GM18907 (cell line): Measurements from ENCODE around the gene PRM1.

Experiments used
- ATAC-seq: cut with Tn5 transposase; IDR thresholded peaks from one replicate; pipeline ENCODE4 v1.9.1; 2021; ENCODE audit warnings: mild to moderate bottlenecking, moderate library complexity; ENCODE audit not compliant: unreplicated experiment

The PRM1 gene

DNA sequence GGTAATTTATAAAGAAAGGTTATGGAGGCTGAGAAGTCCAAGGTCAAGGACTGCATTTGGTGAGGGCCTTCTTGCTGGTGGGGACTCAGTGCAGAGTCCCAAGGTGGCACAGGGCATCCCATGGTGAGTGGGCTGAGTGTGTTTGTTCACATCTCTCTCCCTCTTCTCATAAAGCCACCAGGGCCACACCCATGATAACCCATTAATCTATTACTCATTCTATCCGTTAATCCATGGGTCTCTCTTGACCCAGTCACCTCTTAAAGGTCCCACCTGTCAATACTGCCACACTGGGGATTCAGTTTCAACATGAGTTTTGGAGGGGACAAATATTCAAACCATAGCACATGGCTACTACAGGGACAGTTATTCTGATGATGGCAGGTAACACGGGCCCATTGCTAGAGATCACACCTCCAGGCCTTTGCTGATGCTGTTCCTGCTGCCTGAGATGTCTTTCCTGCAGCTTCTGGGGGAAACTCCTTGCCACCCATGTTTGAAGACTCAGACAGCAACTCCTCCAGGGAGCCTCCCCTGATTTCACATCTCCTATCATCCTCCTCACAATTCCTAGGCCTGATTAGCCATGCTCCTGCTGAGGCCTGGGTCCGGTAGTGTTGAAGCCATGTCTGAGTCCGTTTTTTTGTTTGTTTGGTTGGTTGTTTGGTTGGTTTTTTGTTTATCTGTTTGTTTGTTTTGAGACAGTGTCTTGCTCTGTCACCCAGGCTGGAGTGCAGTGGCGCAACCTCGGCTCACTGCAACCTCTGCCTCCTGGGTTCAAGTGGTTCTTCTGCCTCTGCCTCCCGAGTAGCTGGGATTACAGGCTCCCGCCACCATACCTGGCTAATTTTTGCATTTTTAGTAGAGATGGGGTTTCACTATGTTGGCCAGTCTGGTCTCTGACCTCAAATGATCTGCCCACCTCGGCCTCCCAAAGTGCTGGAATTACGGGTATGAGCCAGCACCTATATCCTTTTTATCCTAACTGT is 41.2 kb downstream of the PRM1 start:
- ATAC-seq, result no peak

DNA sequence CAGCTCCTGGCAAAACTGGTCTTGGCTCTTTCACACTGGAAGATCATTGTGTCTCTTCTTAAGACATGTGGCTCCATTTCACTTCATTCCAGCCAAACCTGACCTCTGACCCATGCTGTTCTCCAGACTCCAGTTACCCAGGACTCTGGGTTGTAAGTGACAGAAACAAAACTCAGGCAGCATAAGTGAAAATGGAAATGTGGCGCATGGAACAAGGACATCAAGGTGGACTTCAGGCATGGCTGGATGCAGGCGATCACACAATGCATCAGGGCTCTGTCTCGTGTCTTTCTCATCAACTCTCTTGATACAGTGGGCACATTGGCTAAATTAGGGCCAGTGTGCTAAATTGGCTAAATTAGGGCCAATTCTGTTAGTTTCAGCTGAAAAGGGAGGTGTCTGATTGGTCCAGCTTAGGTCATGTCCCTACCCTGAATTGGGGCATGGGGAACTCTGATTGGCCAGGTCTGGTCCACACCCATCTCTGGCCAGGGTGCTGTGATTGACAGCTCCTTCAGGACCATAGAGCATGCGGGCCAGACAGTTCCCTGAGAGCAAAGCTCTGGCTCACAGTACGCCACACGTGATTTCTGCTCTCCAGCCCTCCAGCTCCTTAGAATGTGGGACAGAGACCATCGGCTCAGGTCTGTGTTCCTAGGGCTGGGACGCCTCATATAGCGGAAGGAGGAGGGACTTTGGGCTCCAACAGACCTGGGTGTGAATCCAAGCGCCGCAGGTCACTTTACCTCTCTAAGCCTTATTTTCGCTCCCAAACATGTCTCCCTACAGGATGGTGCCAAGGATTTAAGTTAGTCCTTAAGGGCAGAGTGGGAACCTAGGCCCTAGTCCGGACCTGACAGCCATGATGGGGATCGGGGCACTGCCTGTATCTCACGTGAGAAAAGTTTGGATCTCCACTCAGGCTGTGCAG is 42.6 kb downstream of the PRM1 start:
- no peak for ATAC-seq

DNA sequence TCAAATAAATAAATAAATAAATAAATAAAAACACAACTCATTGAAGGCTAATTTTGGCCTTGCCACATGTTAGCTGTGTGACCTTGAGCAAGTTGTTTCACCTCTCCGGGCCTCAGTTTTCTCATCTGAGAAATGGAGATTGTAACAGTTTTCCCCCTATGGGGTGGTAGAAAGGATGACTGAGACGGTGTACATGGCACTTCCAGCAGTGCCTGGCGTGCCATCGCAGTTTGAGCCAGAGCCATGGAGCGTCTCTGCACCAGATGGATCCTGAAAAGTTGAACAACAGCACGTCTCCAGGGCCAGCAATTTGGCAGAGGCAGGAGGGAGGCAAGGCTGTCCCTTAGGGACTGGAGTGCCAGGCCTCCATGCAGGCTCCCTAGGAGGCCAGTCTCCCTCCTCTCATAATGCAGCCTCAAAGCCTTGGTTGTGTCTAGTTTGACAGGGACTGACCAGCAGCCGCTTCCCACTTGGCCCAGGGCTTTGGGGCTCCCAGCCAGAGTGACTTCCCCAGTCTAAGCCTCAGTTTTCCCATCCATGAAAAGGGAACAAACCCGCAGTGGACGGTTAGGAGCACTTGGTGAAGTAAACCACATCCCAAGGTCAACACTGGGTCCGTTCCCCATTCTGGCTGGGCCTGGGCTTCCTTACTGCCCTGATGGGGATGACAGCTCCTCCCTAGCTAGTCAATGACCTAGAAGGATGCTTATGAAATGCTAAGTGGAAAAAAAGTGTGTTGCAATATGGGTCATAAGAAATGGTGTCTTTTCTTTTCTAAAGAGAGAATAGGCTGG is 44.5 kb downstream of the PRM1 start:
- no peak for ATAC-seq

DNA sequence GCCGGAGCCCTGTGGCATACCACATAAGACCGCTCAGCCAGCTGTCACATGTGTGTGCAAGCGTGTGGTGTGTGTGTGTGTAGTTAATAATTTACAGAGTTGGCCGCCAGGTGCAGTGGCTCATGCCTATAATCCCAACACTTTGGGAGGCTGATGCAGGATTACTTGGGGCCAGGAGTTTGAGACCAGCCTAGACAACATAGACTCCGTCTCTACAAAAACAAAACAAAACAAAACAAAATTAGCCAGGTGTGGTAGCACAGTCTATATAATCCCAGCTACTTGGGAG is 45.5 kb downstream of the PRM1 start:
- peak; percentile 31 for ATAC-seq

DNA sequence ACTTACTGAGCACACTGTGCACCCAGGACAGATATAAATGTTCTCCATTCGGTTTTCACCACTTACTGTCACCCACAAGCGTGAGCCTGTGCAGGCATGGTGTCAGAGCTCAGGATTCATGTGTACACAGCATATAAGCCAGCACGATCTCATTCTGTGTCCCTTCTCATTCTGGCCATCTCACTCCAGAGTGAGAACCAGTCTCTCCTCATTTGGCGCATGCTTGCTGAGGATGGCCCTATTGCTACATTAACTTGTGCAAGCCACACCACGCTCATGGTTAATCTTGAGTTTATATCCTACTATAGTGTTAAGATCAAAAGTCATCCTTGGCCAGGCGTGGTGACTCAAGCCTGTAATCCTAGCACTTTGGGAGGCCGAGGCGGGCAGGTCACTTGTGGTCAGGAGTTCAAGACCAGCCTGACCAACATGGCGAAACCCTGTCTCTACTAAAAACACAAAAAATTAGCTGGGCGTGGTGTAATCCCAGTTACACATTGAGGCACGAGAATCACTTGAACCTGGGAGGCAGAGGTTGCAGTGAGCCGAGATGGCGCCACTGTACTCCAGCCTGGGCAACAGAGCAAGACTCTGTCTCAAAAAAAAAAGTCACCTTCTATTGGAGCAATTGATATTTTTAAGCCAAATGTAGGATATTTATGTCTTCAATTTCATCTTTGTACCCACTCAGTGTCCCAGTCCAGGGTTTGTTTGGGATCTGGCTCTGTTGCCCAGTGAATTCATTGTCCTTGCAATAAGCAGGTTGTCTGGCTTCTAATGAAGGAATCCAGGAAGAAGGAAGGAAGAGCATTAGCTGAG is 46.0 kb downstream of the PRM1 start:
- ATAC-seq, result no peak

DNA sequence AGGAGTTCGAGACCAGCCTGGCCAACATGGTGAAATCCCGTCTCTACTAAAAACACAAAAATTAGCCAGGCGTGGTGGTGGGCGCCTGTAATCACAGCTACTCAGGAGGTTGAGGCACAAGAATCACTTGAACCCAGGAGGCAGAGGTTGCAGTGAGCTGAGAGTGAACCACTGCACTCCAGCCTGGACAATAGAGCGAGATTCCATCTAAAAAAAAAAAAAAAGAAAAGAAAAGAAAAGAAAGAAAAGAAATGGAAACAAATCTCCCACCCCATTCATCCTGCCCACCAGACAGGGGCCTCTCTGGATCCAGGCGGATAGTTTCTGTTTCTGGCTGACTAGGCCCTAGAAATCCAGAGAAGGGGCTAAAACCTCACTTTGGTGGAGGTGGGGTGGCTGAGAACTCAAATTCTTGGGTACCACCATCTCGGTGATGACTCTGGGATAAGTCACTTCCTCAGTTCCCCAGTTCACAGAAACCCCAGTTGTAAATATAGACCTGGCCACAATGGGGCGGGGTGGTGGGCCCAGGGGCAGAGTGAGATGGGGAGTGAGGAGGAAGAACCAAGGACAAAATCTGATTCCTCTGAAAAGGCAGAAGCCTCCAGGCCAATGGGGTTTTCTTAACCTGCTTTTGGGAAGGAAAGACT is 47.3 kb downstream of the PRM1 start:
- ATAC-seq, result no peak

DNA sequence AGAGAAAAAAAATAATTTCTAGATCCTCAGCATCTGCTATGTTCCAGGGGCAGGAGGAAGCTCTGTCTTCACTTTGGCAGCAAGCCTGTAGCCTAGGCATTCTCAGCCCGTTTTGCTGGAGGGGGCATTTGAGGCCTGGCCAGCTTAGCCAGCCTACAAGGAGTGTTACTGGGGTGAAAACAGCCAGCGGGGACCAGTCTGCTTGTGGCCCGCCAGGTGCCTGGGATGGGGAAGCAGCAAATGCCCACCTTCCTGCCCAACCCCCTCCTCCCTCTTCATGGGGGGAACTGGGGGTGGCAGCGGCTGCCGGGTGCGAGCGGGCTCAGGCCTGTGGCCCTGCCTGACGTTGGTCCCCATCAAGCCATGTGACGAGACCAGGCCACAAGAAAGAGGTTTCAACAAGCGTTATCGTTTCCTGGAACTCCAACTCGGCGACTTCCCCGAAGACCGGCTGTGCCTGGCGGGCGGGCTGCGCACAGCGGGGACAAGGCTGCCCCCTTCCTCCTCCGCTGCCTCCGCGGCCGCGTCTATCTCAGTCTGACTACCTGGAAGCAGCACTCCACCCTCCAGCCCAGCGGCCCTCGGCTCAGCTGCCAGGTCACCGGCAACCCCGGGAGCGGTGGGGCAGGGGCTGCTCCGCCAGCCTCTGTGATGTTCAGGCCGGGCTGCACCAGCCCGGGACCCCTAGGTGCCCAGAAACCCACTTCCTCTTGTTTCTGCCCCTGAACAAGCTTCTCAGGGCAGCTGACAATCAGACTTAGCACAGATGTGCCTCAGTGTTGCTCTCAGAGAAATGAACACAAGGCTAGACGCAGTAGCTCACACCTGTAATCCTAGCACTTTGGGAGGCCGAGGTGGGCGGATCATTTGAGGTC is 48.0 kb downstream of the PRM1 start:
- peak; percentile 54 for ATAC-seq

DNA sequence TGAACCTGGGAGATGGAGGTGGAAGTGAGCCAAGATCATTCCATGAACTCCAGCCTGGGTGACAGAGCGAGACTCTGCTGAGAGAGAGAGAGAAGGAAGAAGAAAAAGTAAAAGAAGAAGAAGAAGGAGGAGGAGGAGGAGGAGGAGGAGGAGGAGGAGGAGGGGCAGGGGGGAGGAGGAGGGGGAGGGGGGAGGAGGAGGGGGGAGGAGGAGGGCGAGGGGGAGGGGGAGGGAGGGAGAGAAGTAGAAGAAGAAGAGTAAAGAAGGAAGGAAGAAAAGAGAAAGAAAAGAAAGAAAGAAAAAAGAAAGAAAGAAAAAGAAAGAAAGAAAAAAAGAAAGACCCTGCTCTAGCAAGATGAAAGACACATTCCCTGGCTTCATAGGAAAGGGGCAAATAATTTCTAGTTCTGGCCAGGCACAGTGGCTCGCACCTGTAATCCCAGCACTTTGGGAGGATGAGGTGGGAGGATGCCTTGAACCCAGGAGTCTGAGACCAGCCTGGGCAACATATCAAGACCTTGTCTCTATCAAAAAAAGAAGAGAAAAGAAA is 48.8 kb downstream of the PRM1 start:
- no peak for ATAC-seq

DNA sequence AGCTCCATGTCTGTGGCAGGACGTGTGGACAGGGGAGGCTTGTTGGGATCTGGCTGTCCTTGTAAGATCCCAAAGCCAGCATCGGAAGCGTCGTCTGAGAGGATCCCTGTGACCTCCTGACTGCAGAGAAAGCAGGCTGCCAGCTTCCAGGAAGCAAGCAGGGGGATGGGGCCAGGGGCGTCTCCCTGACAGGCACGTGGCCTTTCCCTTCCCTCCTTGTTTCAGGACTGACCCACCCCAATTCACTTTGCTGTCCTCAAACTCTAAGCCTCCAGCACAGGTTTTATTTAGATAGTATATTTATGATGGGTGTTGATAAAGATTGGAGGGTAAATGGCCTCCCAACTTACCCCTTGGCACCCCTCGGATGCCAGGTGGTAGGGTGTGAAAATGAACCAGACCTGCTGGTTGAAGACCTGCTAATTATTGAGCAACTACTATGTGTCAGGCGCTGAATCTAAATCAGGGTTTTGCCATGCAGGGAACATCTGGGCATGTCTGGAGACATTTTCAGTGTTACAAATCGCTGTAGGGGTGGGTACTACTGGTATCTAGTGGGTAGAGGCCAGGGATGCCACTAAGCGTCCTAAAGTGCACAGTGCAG is 49.7 kb downstream of the PRM1 start:
- no peak for ATAC-seq
